ENCODE measurements around the gene DENND5A.

GRCh38 chr11:9267680-9268079 is 2.5 kb upstream of the DENND5A start:
- TF ChIP-seq EZH2 (IDR thresholded peaks at IDR 0.05) (no peak), POLR2AphosphoS5 (IDR thresholded peaks at IDR 0.05; ENCODE audit: borderline replicate concordance, low read depth, low read length) (no peak)

Data from SK-N-MC (cell line).